SK-N-SH (cell line): ENCODE data around the gene SVIL. TPM values are rescaled to one million over a fixed set of nuclear protein-coding genes. Genes with fewer than 3 reads are reported as not detected.

Source experiments
- CTCF ChIA-PET: fragments of 300-600, 350-600 bp; formaldehyde crosslinking; extraction: SDS; loops from one replicate; lab custom pipeline; 2021; lab: Yijun Ruan, JAX
- POLR2A ChIA-PET: fragments of 350-600 bp; sonication (Branson Sonifier 250); formaldehyde crosslinking; extraction: SDS; loops from one replicate; lab custom pipeline; 2020; ENCODE audit warnings: antibody characterized with exemption, inconsistent platforms; lab: Yijun Ruan, JAX
- DNase-seq: peaks from one replicate; pipeline ENCODE4 v3.0.0; 2012
- H2AFZ ChIP-seq: fragments of 200-600 bp; sonication (generic); 2 replicates; pipeline ENCODE4 v1.8.1; 2016; ENCODE audit warnings: antibody characterized with exemption, mild to moderate bottlenecking, low read depth
- H3F3A ChIP-seq: fragments of 200-600 bp; sonication (generic); replicated peaks from 2 replicates; pipeline ENCODE3; 2016; ENCODE audit warnings: antibody characterized with exemption, mild to moderate bottlenecking; ENCODE audit not compliant: insufficient read depth
- H3K27ac ChIP-seq, 2 experiments: fragments of 200-500 bp in 1 of 2; fragments of 200-600 bp in 1 of 2; sonication (Bioruptor generic) in 1 of 2; sonication (generic), shearing (Covaris generic) in 1 of 2; 2 replicates each; pipeline versions ENCODE4 v1.5.1 to v1.6.1; 2014 to 2016; ENCODE audit warnings: low read depth in 2 of 2, inconsistent platforms in 1 of 2, low read length in 1 of 2, mild to moderate bottlenecking in 1 of 2, mixed read lengths in 1 of 2
- H3K27me3 ChIP-seq: fragments of 200-600 bp; sonication (generic), shearing (Covaris generic); 2 replicates; pipeline ENCODE4 v1.6.1; 2016; ENCODE audit warnings: mixed run types; ENCODE audit not compliant: insufficient read depth
- H3K36me3 ChIP-seq, 2 experiments: fragments of 200-500 bp in 1 of 2; fragments of 200-600 bp in 1 of 2; sonication (Bioruptor generic) in 1 of 2; sonication (generic) in 1 of 2; replicated peaks in 1 of 2; 2 replicates each; pipeline versions ENCODE3 to v1.5.1; 2014 to 2016; ENCODE audit warnings: low read length in 1 of 2, mild to moderate bottlenecking in 1 of 2; ENCODE audit not compliant: insufficient read depth in 2 of 2, control insufficient read depth in 1 of 2
- H3K4me1 ChIP-seq, 2 experiments: fragments of 200-500 bp in 1 of 2; fragments of 200-600 bp in 1 of 2; sonication (Bioruptor generic) in 1 of 2; sonication (generic), shearing (Covaris generic) in 1 of 2; 2 replicates each; pipeline versions ENCODE4 v1.5.1 to v1.6.1; 2014 to 2016; ENCODE audit warnings: low read depth in 1 of 2, low read length in 1 of 2, mixed run types in 1 of 2; ENCODE audit not compliant: insufficient read depth in 2 of 2, control insufficient read depth in 1 of 2
- H3K4me2 ChIP-seq: fragments of 200-600 bp; sonication (generic), shearing (Covaris generic); 2 replicates; pipeline ENCODE4 v1.6.1; 2017; ENCODE audit warnings: mixed run types
- H3K4me3 ChIP-seq, 2 experiments: fragments of 200-500 bp in 1 of 2; fragments of 200-600 bp in 1 of 2; sonication (Bioruptor generic) in 1 of 2; sonication (generic), shearing (Covaris generic) in 1 of 2; 2 replicates each; pipeline versions ENCODE4 v1.5.1 to v1.8.1; 2014 to 2016; ENCODE audit warnings: low read depth in 2 of 2, inconsistent platforms in 1 of 2, low read length in 1 of 2, mild to moderate bottlenecking in 1 of 2, mixed read lengths in 1 of 2, moderate library complexity in 1 of 2
- H3K79me2 ChIP-seq: fragments of 200-600 bp; sonication (generic); 2 replicates; pipeline ENCODE4 v1.8.1; 2017; ENCODE audit warnings: mild to moderate bottlenecking; ENCODE audit not compliant: insufficient read depth
- H3K9ac ChIP-seq: fragments of 200-600 bp; sonication (generic); 2 replicates; pipeline ENCODE4 v1.6.1; 2017; ENCODE audit warnings: mixed run types
- H3K9me2 ChIP-seq: fragments of 200-600 bp; sonication (generic); 2 replicates; pipeline ENCODE4 v1.6.1; 2017; ENCODE audit warnings: mixed run types
- H3K9me3 ChIP-seq: fragments of 200-600 bp; sonication (generic); 2 replicates; pipeline ENCODE4 v1.6.1; 2017; ENCODE audit warnings: mixed run types, mild to moderate bottlenecking, moderate library complexity
- H4K20me1 ChIP-seq: fragments of 200-600 bp; sonication (generic); 2 replicates; pipeline ENCODE4 v1.6.1; 2017; ENCODE audit warnings: mild to moderate bottlenecking, mixed run types; ENCODE audit not compliant: insufficient read depth
- ELF1 ChIP-seq: IDR thresholded peaks from 2 replicates; pipeline ENCODE4 v1.4.0; 2012
- FOSL2 ChIP-seq: IDR thresholded peaks from 2 replicates; pipeline ENCODE4 v1.4.0; 2012; ENCODE audit warnings: low read depth, mild to moderate bottlenecking, moderate library complexity, borderline replicate concordance
- FOXM1 ChIP-seq: IDR thresholded peaks from 2 replicates; pipeline ENCODE4 v1.4.0; 2012; ENCODE audit warnings: low read depth, mild to moderate bottlenecking
- MXI1 ChIP-seq: IDR thresholded peaks from 2 replicates; pipeline ENCODE4 v1.6.1; 2012; ENCODE audit warnings: mild to moderate bottlenecking, low read depth, low read length, improper control_type of control experiment
- NFIC ChIP-seq: IDR thresholded peaks from 2 replicates; pipeline ENCODE4 v1.4.0; 2012; ENCODE audit warnings: borderline replicate concordance
- SMC3 ChIP-seq: IDR thresholded peaks from 2 replicates; pipeline ENCODE4 v1.6.1; 2012; ENCODE audit warnings: low read depth, low read length, improper control_type of control experiment
- TAF1 ChIP-seq: IDR thresholded peaks from 2 replicates; pipeline ENCODE4 v1.6.1; 2012; ENCODE audit warnings: low read depth, mild to moderate bottlenecking, low read length, moderate library complexity, borderline replicate concordance
- TCF12 ChIP-seq: IDR thresholded peaks from 2 replicates; pipeline ENCODE4 v1.4.0; 2012
- WGBS: methylation state at CpG from one replicate; pipeline ENCODE4 v1.1.6; 2017; ENCODE audit warnings: low lambda C conversion rate; 5-methylcytosine and 5-hydroxymethylcytosine counted together
- polyA plus RNA-seq, 3 experiments: library from polyadenylated mRNA; depleted of rRNA; stranded (reverse); fragments of >200 nt; gene quantifications; 2 replicates each; pipeline ENCODE4 v1.2.3, GENCODE V29; 2012
- TF ChIP-seq, protein P1 (sequence below): IDR thresholded peaks from 2 replicates; pipeline ENCODE4 v1.4.0; 2012; ENCODE audit warnings: low read depth, borderline replicate concordance
- TF ChIP-seq, protein P2 (sequence below): IDR thresholded peaks from 2 replicates; pipeline ENCODE4 v1.4.0; 2012; ENCODE audit warnings: low read depth
- TF ChIP-seq, protein P3 (sequence below): fragments of 200-600 bp; sonication (generic); IDR thresholded peaks from 2 replicates; pipeline ENCODE4 v1.6.1; 2017; ENCODE audit warnings: antibody characterized with exemption, mild to moderate bottlenecking, moderate library complexity

The SVIL gene
- polyA plus RNA-seq, 1 of the 3 experiments (the other 2 are of a cell fraction) = 48.7 TPM

DNA sequence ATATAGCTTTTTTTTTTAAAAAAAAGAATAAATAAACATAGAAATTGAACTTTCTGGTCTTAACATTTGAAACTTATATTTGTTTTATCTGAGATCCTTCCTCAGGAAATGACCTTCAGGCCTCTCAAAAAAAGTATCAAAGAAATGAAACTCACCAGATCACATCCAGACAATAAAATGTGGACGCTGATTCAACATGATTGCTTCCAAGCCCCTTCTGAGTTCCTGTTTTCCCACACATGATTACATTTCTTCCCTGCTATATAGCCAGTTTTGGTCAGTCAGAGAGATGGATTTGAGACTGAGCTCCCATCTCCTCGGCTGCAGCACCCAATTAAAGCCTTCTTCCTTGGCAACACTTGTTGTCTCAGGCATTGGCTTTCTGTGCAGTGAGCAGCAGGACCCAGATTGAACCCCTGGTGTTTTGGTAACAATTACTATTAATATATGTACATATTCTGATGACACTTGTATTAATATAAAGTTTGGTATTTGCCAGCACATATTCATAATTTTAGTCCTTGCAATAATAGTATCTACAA lies 21.8 kb upstream of the SVIL start:
- no peaks in the 10 kb centered on the region for H3K9me2 ChIP-seq
- H3F3A ChIP-seq = peaks cover 28% of the 10 kb centered on the region
- TF ChIP-seq NFIC = no peak
- TF ChIP-seq, protein P1, sequence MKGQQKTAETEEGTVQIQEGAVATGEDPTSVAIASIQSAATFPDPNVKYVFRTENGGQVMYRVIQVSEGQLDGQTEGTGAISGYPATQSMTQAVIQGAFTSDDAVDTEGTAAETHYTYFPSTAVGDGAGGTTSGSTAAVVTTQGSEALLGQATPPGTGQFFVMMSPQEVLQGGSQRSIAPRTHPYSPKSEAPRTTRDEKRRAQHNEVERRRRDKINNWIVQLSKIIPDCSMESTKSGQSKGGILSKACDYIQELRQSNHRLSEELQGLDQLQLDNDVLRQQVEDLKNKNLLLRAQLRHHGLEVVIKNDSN = no peak
- TF ChIP-seq TCF12 = no peak
- TF ChIP-seq ELF1 = no peak
- no peak for TF ChIP-seq TAF1
- TF ChIP-seq MXI1 = no peak
- TF ChIP-seq FOXM1 = no peak
- TF ChIP-seq, protein P2, sequence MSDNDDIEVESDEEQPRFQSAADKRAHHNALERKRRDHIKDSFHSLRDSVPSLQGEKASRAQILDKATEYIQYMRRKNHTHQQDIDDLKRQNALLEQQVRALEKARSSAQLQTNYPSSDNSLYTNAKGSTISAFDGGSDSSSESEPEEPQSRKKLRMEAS = no peak
- TF ChIP-seq, protein P3, sequence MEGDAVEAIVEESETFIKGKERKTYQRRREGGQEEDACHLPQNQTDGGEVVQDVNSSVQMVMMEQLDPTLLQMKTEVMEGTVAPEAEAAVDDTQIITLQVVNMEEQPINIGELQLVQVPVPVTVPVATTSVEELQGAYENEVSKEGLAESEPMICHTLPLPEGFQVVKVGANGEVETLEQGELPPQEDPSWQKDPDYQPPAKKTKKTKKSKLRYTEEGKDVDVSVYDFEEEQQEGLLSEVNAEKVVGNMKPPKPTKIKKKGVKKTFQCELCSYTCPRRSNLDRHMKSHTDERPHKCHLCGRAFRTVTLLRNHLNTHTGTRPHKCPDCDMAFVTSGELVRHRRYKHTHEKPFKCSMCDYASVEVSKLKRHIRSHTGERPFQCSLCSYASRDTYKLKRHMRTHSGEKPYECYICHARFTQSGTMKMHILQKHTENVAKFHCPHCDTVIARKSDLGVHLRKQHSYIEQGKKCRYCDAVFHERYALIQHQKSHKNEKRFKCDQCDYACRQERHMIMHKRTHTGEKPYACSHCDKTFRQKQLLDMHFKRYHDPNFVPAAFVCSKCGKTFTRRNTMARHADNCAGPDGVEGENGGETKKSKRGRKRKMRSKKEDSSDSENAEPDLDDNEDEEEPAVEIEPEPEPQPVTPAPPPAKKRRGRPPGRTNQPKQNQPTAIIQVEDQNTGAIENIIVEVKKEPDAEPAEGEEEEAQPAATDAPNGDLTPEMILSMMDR = no peak
- TF ChIP-seq FOSL2 = no peak
- no peak overlapping the region for H3K4me2 ChIP-seq
- DNase-seq = no peak
- no peaks in the 10 kb centered on the region for H4K20me1 ChIP-seq
- no peak overlapping the region for H2AFZ ChIP-seq
- ChIA-PET POLR2A (no interaction called here), CTCF (interaction anchor here (0.7 to 1.7 kb wide), 2 partner anchors 9 to 10 kb away, joined by 3 to 5 read pairs; no protein-coding TSS in a partner anchor)
- H3K27ac ChIP-seq = no peak overlapping the region
- no peaks in the 10 kb centered on the region for H3K27me3 ChIP-seq
- H3K9ac ChIP-seq = no peak overlapping the region
- peaks cover 8% of the 10 kb centered on the region; the same call in 1 of the 2 replicates for H3K9me3 ChIP-seq
- 95% methylated on average over 2 of the region's 2 CpGs for WGBS
- peaks cover 48% of the 10 kb centered on the region for H3K79me2 ChIP-seq
- no peak overlapping the region; a peak in 1 of 4 replicates for H3K4me3 ChIP-seq
- H3K4me1 ChIP-seq = peaks cover 0 to 29% of the 10 kb centered on the region in 2 experiments; a peak in 2 of 4 replicates
- peaks cover 3 to 61% of the 10 kb centered on the region in 2 experiments for H3K36me3 ChIP-seq

DNA sequence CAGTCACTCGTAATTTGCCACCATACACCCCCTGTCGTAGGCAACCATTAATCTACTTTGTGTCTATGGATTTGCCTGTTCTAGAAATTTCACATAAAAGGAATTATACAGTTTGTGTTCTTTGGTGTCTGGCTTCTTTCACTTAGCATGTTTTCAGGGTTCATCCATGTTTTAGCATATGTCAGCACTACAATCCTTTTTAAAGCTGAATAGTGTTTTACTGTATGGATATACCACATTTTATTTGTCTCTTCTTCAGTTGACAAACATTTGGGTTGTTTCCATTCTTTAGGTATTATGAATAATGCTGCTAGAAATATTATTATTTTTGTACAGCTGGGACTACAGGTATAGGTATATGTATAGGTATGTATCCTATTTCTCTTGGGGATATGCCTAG lies 17.4 kb upstream of the SVIL start:
- peaks cover 44% of the 10 kb centered on the region for H3K79me2 ChIP-seq
- H3K9me2 ChIP-seq = no peaks in the 10 kb centered on the region
- H3K36me3 ChIP-seq = peaks cover 3 to 56% of the 10 kb centered on the region in 2 experiments
- no peaks in the 10 kb centered on the region; the same call in 1 of the 2 replicates for H4K20me1 ChIP-seq
- no peak for DNase-seq
- no peak overlapping the region for H3K27ac ChIP-seq
- H3K9ac ChIP-seq = no peak overlapping the region
- H2AFZ ChIP-seq = no peak overlapping the region
- TF ChIP-seq MXI1 (no peak), SMC3 (no peak)
- H3K9me3 ChIP-seq = peaks cover 8% of the 10 kb centered on the region; the same call in 1 of the 2 replicates
- POLR2A ChIA-PET = no interaction called here
- H3K4me3 ChIP-seq = no peak overlapping the region
- H3F3A ChIP-seq = peaks cover 25% of the 10 kb centered on the region
- 97% methylated on average over 2 of the region's 2 CpGs for WGBS
- CTCF ChIA-PET = no interaction called here
- no peaks in the 10 kb centered on the region for H3K27me3 ChIP-seq
- peaks cover 6 to 29% of the 10 kb centered on the region in 2 experiments; a peak in 3 of 4 replicates for H3K4me1 ChIP-seq
- no peak overlapping the region for H3K4me2 ChIP-seq
